A549 (cell line): ENCODE results near the gene LRRC45.

Experiments
- EP300 ChIP-seq, 2 experiments: fragments of >200 bp; sonication (Bioruptor Twin); formaldehyde crosslinking; IDR thresholded peaks; 2 replicates in 1 of 2; 3 replicates in 1 of 2; pipeline ENCODE4 v1.6.1; 2016 to 2017
- HDAC2 ChIP-seq: fragments of 200-600 bp; sonication (generic); IDR thresholded peaks from 2 replicates; pipeline ENCODE4 v1.6.1; 2016
- JUN ChIP-seq, 2 experiments: fragments of >200 bp; sonication (Bioruptor Twin); formaldehyde crosslinking; IDR thresholded peaks; 2 replicates in 1 of 2; 3 replicates in 1 of 2; pipeline ENCODE4 v1.6.1; 2016 to 2017
- PHF8 ChIP-seq: fragments of 200-600 bp; sonication (generic); IDR thresholded peaks from 2 replicates; pipeline ENCODE4 v1.6.1; 2016; ENCODE audit warnings: low read depth, mild to moderate bottlenecking, antibody characterized with exemption, moderate library complexity, borderline replicate concordance
- RARB ChIP-seq: fragments of 250-450 bp; sonication (Bioruptor Pico); IDR thresholded peaks from 2 replicates; pipeline ENCODE4 v1.8.0; 2021; ENCODE audit warnings: mild to moderate bottlenecking, moderate library complexity
- RNF2 ChIP-seq: fragments of 200-600 bp; sonication (generic); IDR thresholded peaks from 2 replicates; pipeline ENCODE4 v1.6.1; 2016; ENCODE audit warnings: low read depth, mild to moderate bottlenecking, antibody characterized with exemption, moderate library complexity, borderline replicate concordance
- TF ChIP-seq, protein P1 (sequence below): fragments of >200 bp; sonication (Bioruptor Twin); formaldehyde crosslinking; IDR thresholded peaks from 3 replicates; pipeline ENCODE4 v1.6.1; 2016
- TF ChIP-seq, protein P2 (sequence below): fragments of >200 bp; sonication (Bioruptor Twin); formaldehyde crosslinking; IDR thresholded peaks from 3 replicates; pipeline ENCODE4 v1.5.1; 2016
- TF ChIP-seq, protein P3 (sequence below): IDR thresholded peaks from 2 replicates; pipeline ENCODE4 v1.6.1; 2012
- TF ChIP-seq, protein P4 (sequence below): fragments of 450-650 bp; IDR thresholded peaks from 2 replicates; pipeline ENCODE4 v1.6.1; 2014; ENCODE audit warnings: antibody characterized with exemption

DNA sequence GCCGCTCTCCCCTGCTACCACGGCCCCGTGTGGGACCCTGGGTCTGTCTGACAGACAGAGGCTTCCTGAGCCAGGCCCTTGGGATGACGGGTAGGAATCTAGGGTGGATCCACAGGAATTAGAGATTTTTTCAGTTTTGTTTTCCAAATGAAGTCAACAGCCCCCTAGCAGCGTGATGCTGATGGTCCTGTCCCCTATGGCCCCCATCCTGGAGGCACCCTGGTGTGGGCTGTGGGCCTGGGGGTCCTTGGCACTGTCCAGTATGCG, 15.9 kb upstream of the LRRC45 start:
- TF ChIP-seq PHF8 (no peak), RARB (CRISPR knock-in tag) (no peak), HDAC2 (no peak), EP300 (IDR thresholded peaks at IDR 0.05) (no peak), JUN (IDR thresholded peaks at IDR 0.05) (no peak), RNF2 (no peak)
- TF ChIP-seq, protein P1, sequence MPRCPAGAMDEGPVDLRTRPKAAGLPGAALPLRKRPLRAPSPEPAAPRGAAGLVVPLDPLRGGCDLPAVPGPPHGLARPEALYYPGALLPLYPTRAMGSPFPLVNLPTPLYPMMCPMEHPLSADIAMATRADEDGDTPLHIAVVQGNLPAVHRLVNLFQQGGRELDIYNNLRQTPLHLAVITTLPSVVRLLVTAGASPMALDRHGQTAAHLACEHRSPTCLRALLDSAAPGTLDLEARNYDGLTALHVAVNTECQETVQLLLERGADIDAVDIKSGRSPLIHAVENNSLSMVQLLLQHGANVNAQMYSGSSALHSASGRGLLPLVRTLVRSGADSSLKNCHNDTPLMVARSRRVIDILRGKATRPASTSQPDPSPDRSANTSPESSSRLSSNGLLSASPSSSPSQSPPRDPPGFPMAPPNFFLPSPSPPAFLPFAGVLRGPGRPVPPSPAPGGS: no peak
- TF ChIP-seq, protein P2, sequence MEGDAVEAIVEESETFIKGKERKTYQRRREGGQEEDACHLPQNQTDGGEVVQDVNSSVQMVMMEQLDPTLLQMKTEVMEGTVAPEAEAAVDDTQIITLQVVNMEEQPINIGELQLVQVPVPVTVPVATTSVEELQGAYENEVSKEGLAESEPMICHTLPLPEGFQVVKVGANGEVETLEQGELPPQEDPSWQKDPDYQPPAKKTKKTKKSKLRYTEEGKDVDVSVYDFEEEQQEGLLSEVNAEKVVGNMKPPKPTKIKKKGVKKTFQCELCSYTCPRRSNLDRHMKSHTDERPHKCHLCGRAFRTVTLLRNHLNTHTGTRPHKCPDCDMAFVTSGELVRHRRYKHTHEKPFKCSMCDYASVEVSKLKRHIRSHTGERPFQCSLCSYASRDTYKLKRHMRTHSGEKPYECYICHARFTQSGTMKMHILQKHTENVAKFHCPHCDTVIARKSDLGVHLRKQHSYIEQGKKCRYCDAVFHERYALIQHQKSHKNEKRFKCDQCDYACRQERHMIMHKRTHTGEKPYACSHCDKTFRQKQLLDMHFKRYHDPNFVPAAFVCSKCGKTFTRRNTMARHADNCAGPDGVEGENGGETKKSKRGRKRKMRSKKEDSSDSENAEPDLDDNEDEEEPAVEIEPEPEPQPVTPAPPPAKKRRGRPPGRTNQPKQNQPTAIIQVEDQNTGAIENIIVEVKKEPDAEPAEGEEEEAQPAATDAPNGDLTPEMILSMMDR: no peak
- TF ChIP-seq, protein P3, sequence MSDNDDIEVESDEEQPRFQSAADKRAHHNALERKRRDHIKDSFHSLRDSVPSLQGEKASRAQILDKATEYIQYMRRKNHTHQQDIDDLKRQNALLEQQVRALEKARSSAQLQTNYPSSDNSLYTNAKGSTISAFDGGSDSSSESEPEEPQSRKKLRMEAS: no peak
- TF ChIP-seq, protein P4, sequence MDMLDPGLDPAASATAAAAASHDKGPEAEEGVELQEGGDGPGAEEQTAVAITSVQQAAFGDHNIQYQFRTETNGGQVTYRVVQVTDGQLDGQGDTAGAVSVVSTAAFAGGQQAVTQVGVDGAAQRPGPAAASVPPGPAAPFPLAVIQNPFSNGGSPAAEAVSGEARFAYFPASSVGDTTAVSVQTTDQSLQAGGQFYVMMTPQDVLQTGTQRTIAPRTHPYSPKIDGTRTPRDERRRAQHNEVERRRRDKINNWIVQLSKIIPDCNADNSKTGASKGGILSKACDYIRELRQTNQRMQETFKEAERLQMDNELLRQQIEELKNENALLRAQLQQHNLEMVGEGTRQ: no peak
